Neural cell (in vitro differentiated cells): Measurements from ENCODE around the gene RPSA. TPM values are rescaled to one million over a fixed set of nuclear protein-coding genes. Genes with fewer than 3 reads are reported as not detected.

Source experiments
- H2AFZ ChIP-seq: fragments of 200-600, 300-800 bp; sonication (generic), shearing (Covaris generic); 2 replicates; pipeline ENCODE4 v1.6.0; 2014; ENCODE audit warnings: low read depth, mild to moderate bottlenecking, antibody characterized with exemption, low read length, moderate library complexity
- H3F3A ChIP-seq: fragments of 200-600 bp; shearing (Covaris generic); 2 replicates; pipeline ENCODE4 v1.6.1; 2016; ENCODE audit warnings: mild to moderate bottlenecking, moderate library complexity, mixed read lengths, antibody characterized with exemption, low read length; ENCODE audit not compliant: insufficient read depth, poor library complexity, severe bottlenecking
- H3K27ac ChIP-seq: fragments of 200-600, 300-800 bp; sonication (generic), shearing (Covaris generic); 2 replicates; pipeline ENCODE4 v1.5.1; 2014; ENCODE audit warnings: mild to moderate bottlenecking, low read length, moderate library complexity
- H3K27me3 ChIP-seq: fragments of 300-800, 200-600 bp; sonication (generic), shearing (Covaris generic); 2 replicates; pipeline ENCODE4 v1.6.0; 2014; ENCODE audit warnings: mild to moderate bottlenecking, low read depth, low read length, moderate library complexity; ENCODE audit not compliant: insufficient read depth
- H3K36me3 ChIP-seq: fragments of 300-800, 200-600 bp; sonication (generic), shearing (Covaris generic); 2 replicates; pipeline ENCODE4 v1.5.1; 2014; ENCODE audit warnings: mild to moderate bottlenecking, antibody characterized with exemption, low read length, moderate library complexity; ENCODE audit not compliant: insufficient read depth
- H3K4me2 ChIP-seq: fragments of 300-800, 200-600 bp; sonication (generic), shearing (Covaris generic); 2 replicates; pipeline ENCODE4 v1.6.0; 2014; ENCODE audit warnings: mild to moderate bottlenecking, low read length
- H3K4me3 ChIP-seq: fragments of 300-800, 200-600 bp; sonication (generic), shearing (Covaris generic); 2 replicates; pipeline ENCODE4 v1.5.1; 2014; ENCODE audit warnings: mild to moderate bottlenecking, low read length, moderate library complexity
- H3K79me2 ChIP-seq: fragments of 200-600 bp; shearing (Covaris generic); replicated peaks from 2 replicates; pipeline ENCODE4 v1.6.0; 2014; ENCODE audit warnings: mild to moderate bottlenecking, low read length, moderate library complexity; ENCODE audit not compliant: insufficient read depth
- H3K9ac ChIP-seq: fragments of 300-800, 200-600 bp; sonication (generic), shearing (Covaris generic); 2 replicates; pipeline ENCODE4 v1.6.1; 2016; ENCODE audit warnings: mild to moderate bottlenecking, low read length, mixed read lengths
- H3K9me2 ChIP-seq: fragments of 200-600 bp; shearing (Covaris generic); 2 replicates; pipeline ENCODE4 v1.6.1; 2016; ENCODE audit warnings: mild to moderate bottlenecking, low read length, mixed read lengths; ENCODE audit not compliant: insufficient read depth
- H3K9me3 ChIP-seq: fragments of 200-600, 300-800 bp; sonication (generic), shearing (Covaris generic); 2 replicates; pipeline ENCODE4 v1.6.1; 2016; ENCODE audit warnings: mild to moderate bottlenecking, mixed run types, low read length, moderate library complexity, mixed read lengths
- H4K20me1 ChIP-seq: fragments of 200-600 bp; shearing (Covaris generic); 2 replicates; pipeline ENCODE4 v1.6.1; 2016; ENCODE audit warnings: mild to moderate bottlenecking, mixed run types; ENCODE audit not compliant: insufficient read depth
- EP300 ChIP-seq: fragments of 450-650 bp; conservative IDR thresholded peaks from 2 replicates; pipeline ENCODE4 v1.6.1; 2014; ENCODE audit warnings: antibody characterized with exemption, mild to moderate bottlenecking, moderate library complexity; ENCODE audit not compliant: poor library complexity, severe bottlenecking
- EZH2 ChIP-seq: fragments of 200-600, 300-800 bp; shearing (Covaris generic), sonication (generic); IDR thresholded peaks from 2 replicates; pipeline ENCODE4 v1.6.1; 2014; ENCODE audit warnings: antibody characterized with exemption, low read length, borderline replicate concordance, mild to moderate bottlenecking; ENCODE audit not compliant: insufficient read depth, poor library complexity, severe bottlenecking
- MXI1 ChIP-seq: fragments of 450-650 bp; conservative IDR thresholded peaks from 2 replicates; pipeline ENCODE4 v1.6.1; 2014; ENCODE audit warnings: antibody characterized with exemption, mild to moderate bottlenecking; ENCODE audit not compliant: poor library complexity, severe bottlenecking
- POLR2AphosphoS5 ChIP-seq: IDR thresholded peaks from 2 replicates; pipeline ENCODE4 v1.6.1; 2012
- RAD21 ChIP-seq: fragments of 450-650 bp; conservative IDR thresholded peaks from 2 replicates; pipeline ENCODE4 v1.6.1; 2014; ENCODE audit warnings: antibody characterized with exemption, mild to moderate bottlenecking, moderate library complexity
- SMC3 ChIP-seq: fragments of 450-650 bp; conservative IDR thresholded peaks from 2 replicates; pipeline ENCODE4 v1.6.1; 2014; ENCODE audit warnings: antibody characterized with exemption, mild to moderate bottlenecking, moderate library complexity; ENCODE audit not compliant: poor library complexity
- TAF1 ChIP-seq: IDR thresholded peaks from 2 replicates; pipeline ENCODE4 v1.6.1; 2012; ENCODE audit warnings: low read depth
- polyA plus RNA-seq: library from polyadenylated mRNA; depleted of rRNA; stranded (reverse); fragments of >200 nt; gene quantifications from 2 replicates; pipeline ENCODE4 v1.2.3, GENCODE V29; 2014
- TF ChIP-seq, protein P1 (sequence below): fragments of 450-650 bp; IDR thresholded peaks from 2 replicates; pipeline ENCODE4 v1.5.1; 2014; ENCODE audit warnings: antibody characterized with exemption, mild to moderate bottlenecking, moderate library complexity; ENCODE audit not compliant: poor library complexity, severe bottlenecking
- TF ChIP-seq, protein P2 (sequence below): IDR thresholded peaks from 2 replicates; pipeline ENCODE4 v1.6.1; 2012; ENCODE audit warnings: borderline replicate concordance

The RPSA gene
- polyA plus RNA-seq, 1 donor from 2014 or later: 1,629 TPM

DNA sequence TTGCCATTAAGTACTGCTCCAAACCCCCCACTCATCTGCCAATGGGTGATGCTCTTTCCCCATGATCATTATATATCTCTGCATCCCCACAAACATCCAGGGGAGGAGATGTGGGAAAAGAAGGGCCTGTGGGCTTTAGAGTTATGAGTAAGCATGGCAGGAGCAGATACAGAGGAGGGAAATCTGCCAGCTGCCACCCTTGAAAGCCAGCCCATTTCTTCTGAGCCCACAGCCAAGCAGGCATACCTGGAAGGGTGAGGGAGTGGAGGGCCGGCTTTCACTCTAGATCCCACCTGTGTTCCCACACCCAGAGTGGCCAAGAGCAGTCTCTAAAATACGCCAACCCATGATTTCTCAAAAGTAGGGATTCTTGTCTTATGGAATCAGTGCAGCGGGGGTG, 25.1 kb upstream of the RPSA start:
- Histone ChIP-seq H3K9me2 (no peaks in the 10 kb centered on the region), H3K4me2 (no peak overlapping the region), H3K27me3 (no peaks in the 10 kb centered on the region), H4K20me1 (no peaks in the 10 kb centered on the region), H3K9ac (no peak overlapping the region), H3K36me3 (no peaks in the 10 kb centered on the region), H3F3A (no peaks in the 10 kb centered on the region), H2AFZ (no peak overlapping the region), H3K9me3 (no peaks in the 10 kb centered on the region), H3K79me2 (peaks cover 16% of the 10 kb centered on the region), H3K4me3 (no peak overlapping the region), H3K27ac (no peak overlapping the region)
- no peak for TF ChIP-seq MXI1
- TF ChIP-seq, protein P1, sequence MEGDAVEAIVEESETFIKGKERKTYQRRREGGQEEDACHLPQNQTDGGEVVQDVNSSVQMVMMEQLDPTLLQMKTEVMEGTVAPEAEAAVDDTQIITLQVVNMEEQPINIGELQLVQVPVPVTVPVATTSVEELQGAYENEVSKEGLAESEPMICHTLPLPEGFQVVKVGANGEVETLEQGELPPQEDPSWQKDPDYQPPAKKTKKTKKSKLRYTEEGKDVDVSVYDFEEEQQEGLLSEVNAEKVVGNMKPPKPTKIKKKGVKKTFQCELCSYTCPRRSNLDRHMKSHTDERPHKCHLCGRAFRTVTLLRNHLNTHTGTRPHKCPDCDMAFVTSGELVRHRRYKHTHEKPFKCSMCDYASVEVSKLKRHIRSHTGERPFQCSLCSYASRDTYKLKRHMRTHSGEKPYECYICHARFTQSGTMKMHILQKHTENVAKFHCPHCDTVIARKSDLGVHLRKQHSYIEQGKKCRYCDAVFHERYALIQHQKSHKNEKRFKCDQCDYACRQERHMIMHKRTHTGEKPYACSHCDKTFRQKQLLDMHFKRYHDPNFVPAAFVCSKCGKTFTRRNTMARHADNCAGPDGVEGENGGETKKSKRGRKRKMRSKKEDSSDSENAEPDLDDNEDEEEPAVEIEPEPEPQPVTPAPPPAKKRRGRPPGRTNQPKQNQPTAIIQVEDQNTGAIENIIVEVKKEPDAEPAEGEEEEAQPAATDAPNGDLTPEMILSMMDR: no peak
- no peak for TF ChIP-seq POLR2AphosphoS5
- no peak for TF ChIP-seq RAD21
- TF ChIP-seq, protein P2, sequence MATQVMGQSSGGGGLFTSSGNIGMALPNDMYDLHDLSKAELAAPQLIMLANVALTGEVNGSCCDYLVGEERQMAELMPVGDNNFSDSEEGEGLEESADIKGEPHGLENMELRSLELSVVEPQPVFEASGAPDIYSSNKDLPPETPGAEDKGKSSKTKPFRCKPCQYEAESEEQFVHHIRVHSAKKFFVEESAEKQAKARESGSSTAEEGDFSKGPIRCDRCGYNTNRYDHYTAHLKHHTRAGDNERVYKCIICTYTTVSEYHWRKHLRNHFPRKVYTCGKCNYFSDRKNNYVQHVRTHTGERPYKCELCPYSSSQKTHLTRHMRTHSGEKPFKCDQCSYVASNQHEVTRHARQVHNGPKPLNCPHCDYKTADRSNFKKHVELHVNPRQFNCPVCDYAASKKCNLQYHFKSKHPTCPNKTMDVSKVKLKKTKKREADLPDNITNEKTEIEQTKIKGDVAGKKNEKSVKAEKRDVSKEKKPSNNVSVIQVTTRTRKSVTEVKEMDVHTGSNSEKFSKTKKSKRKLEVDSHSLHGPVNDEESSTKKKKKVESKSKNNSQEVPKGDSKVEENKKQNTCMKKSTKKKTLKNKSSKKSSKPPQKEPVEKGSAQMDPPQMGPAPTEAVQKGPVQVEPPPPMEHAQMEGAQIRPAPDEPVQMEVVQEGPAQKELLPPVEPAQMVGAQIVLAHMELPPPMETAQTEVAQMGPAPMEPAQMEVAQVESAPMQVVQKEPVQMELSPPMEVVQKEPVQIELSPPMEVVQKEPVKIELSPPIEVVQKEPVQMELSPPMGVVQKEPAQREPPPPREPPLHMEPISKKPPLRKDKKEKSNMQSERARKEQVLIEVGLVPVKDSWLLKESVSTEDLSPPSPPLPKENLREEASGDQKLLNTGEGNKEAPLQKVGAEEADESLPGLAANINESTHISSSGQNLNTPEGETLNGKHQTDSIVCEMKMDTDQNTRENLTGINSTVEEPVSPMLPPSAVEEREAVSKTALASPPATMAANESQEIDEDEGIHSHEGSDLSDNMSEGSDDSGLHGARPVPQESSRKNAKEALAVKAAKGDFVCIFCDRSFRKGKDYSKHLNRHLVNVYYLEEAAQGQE: no peak
- TF ChIP-seq SMC3: no peak
- no peak for TF ChIP-seq EP300
- TF ChIP-seq EZH2: no peak
- TF ChIP-seq TAF1: no peak

DNA sequence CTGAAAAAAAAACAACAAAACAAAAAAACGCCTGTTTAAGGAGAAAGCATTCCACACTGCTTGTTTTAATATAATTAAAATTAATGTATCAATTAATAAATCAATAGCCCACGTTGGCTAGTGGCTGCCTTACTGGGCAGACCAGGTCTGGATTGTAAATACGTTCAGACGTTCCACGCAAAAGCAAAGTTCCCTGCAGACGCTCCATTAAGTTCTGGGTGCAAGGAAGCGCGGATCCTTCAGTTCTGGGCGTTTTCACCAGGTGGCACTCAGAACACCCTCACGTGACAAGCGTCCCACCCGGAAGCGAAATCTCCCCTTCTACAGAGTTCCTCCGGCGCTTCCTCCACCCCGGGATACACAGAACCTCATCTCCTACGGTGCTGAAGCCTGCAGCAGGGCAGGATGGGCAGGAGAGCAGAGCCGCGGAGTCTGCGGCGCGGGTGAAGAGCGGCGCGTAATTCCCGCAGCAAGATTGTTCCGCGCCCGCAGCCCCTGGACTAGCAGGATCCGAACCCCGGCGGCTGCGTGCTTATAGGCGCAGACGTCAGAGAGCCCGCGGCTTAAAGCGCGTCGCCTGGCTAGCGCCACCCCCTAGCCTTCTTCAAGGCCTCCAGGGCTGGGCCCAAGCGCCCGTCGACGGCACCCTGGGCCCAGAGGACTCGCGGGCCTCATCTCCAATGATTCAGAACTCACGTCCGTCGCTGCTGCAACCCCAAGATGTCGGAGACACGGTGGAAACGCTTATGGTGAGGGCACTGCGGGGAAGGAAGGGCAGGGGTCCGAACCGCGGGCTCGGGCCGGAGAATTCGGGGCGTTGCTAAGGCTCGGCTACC, 23.3 kb upstream of the RPSA start, which contains the start of gene SLC25A38:
Gene SLC25A38, plus strand, starts transcription at position 326 of the 836 bp plus-strand sequence. Its CDS starts 355 bp downstream, at position 681.
- H3F3A ChIP-seq: no peaks in the 10 kb centered on the region
- no peaks in the 10 kb centered on the region for H3K36me3 ChIP-seq

More for the DNA sequence above, 23.3 kb upstream of the RPSA start, which contains the start of gene SLC25A38:
- peak within 1 kb of the TSS; percentile 82 for H3K9ac ChIP-seq
- no peaks in the 10 kb centered on the region for H3K9me2 ChIP-seq
- no peak for TF ChIP-seq EZH2
- peak; percentile 49 for TF ChIP-seq RAD21
- TF ChIP-seq, protein P1: peak; percentile 74
- TF ChIP-seq POLR2AphosphoS5: peak; percentile 85
- peak; percentile 64 for TF ChIP-seq MXI1
- TF ChIP-seq EP300: no peak
- TF ChIP-seq, protein P2: peak; percentile 57
- peak; percentile 58 for TF ChIP-seq TAF1
- peak; percentile 64 for TF ChIP-seq SMC3
- peak within 1 kb of the TSS; percentile 59 for H3K4me2 ChIP-seq
- H3K9me3 ChIP-seq: no peaks in the 10 kb centered on the region
- H2AFZ ChIP-seq: peak within 1 kb of the TSS; percentile 83
- H3K79me2 ChIP-seq: peaks cover 31% of the 10 kb centered on the region
- H3K4me3 ChIP-seq: peak within 1 kb of the TSS; percentile 79
- H3K27ac ChIP-seq: peak within 1 kb of the TSS; percentile 84
- no peaks in the 10 kb centered on the region for H3K27me3 ChIP-seq
- no peaks in the 10 kb centered on the region for H4K20me1 ChIP-seq
